Peyer's patch (tissue), 4 donors: ENCODE results near the gene PPP1R3D.

Experiments used
- CTCF ChIP-seq, 6 experiments: fragments of 450-650 bp in 4 of 6; fragments of 200-600 bp in 2 of 6; sonication (generic) in 1 of 6; IDR thresholded peaks; one replicate each; pipeline ENCODE4 v1.5.1; 2017 to 2019; ENCODE audit warnings: antibody characterized with exemption in 6 of 6, mild to moderate bottlenecking in 3 of 6, moderate library complexity in 1 of 6
- POLR2A ChIP-seq, 2 donors: fragments of 450-650 bp; IDR thresholded peaks; one replicate each; pipeline ENCODE4 v1.5.1; 2017; ENCODE audit warnings: antibody characterized with exemption in 2 of 2, mild to moderate bottlenecking in 2 of 2, moderate library complexity in 2 of 2

GRCh38 chr20:59908855-59909254 lies 31.2 kb downstream of the PPP1R3D start:
- TF ChIP-seq POLR2A (IDR thresholded peaks at IDR 0.05) (no peak), CTCF (IDR thresholded peaks at IDR 0.05) (no peak)
